SH-SY5Y (cell line): ENCODE results near the gene PMEPA1.

Experiments
- GATA2 ChIP-seq: IDR thresholded peaks from 2 replicates; pipeline ENCODE4 v1.6.1; 2011; ENCODE audit warnings: mild to moderate bottlenecking, low read depth, low read length
- GATA3 ChIP-seq: IDR thresholded peaks from 2 replicates; pipeline ENCODE4 v1.6.1; 2011; ENCODE audit warnings: low read depth, mild to moderate bottlenecking, low read length, moderate library complexity

PMEPA1 gene

DNA sequence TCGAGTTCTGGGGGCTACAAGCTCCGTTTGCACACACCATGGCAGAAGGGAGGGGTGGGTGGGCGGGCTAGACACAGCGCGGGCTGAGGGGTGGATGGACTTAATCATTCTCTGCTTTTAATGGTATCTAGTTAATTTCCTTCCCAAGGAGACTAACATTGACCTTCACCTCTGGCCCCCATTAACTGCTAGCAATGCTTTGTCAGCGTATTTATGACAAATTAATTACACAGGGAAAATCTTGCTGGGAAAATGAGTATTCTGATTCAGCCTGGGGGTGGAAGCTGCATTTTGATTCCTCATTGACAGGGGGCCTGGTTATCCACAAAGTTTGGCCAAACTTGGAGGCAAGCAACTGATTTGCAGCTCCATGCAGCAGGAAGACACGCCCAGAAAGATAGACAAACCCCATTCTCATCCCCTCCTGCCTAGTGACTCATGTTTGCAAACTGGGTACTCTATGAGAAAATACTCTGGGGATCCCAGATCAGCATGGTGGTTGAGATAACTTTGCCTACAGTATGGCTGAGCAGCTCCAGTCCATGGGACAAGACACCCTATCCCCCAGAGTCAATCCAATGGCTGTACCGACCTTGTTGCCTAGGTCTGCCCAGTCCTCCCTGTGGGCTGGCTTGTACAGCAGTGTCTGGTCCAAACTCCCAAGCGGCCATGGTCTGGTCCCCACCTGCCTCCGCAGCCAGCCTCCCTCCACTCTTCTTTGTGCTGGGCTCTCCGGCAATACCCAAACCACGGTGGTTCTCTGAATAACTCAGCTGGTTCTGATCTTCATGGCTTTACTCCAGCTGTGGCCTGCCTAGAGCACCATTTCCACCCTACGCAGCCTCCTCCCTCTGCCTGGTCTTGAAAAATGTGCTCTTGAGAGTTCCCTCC is 109.2 kb downstream of the PMEPA1 start:
- no peak for TF ChIP-seq GATA2
- TF ChIP-seq GATA3: no peak

DNA sequence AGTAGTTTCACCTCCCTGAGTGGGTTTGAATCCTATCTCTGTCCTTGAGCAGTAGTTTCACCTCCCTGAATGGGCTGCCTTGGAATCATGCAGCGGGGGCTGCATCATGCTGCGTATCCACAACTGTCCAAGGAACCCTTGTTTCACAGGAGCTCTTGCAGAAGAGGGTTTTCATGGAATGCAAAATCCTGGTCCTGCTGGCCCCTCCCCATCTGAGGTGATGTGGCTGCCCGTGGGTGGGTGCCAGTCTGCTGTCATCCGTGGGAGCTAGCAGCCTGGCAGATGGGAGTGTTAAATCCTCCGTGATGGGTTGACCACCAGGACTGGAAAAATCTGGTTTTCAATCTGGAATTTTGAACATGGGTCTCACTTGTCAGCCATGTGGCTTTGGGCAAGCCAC is 111.3 kb downstream of the PMEPA1 start:
- TF ChIP-seq GATA2: no peak
- no peak for TF ChIP-seq GATA3
